Measurements from ENCODE around the gene FMN1.

- TF ChIP-seq CTCF (IDR thresholded peaks at IDR 0.05; ENCODE audit: poor library complexity, severe bottlenecking) (no peak), POLR2AphosphoS5 (IDR thresholded peaks at IDR 0.05) (no peak), MXI1 (conservative IDR thresholded peaks at IDR 0.05; ENCODE audit: poor library complexity, severe bottlenecking) (no peak)
Observed at GRCh38 chr15:33028495-33028894, 166.0 kb downstream of the FMN1 start.
